MCF 10A (cell line): Measurements from ENCODE around the gene TRIM62. TPM values are rescaled to one million over a fixed set of nuclear protein-coding genes. Genes with fewer than 3 reads are reported as not detected.
"Not testable (repeated sequence)": the region's sequence is repeated elsewhere in the genome, so short reads cannot be mapped to it uniquely, and the experiment has no call there.

Experiments
- BruUV-seq: library from RNA; stranded (reverse); fragments of 400-500 nt; replicated peaks from 2 replicates; lab custom pipeline; 2021; lab: Mats Ljungman, UMichigan
- CTCF ChIA-PET: fragments of 300-600 bp; sonication (Branson Sonifier 250); formaldehyde crosslinking; extraction: SDS; loops from one replicate; lab custom pipeline; 2021; ENCODE audit warnings: antibody characterized with exemption, inconsistent platforms; lab: Yijun Ruan, JAX
- POLR2A ChIA-PET: fragments of 300-600, 350-650 bp; sonication (Branson Sonifier 250); formaldehyde crosslinking; extraction: SDS; loops from one replicate; lab custom pipeline; 2020; ENCODE audit warnings: antibody characterized with exemption, inconsistent platforms; lab: Yijun Ruan, JAX
- DNase-seq: peaks from one replicate; pipeline ENCODE4 v3.0.0-alpha.2; 2018; ENCODE audit not compliant: unreplicated experiment
- H3K27ac Mint-ChIP-seq: one replicate; pipeline ENCODE4 v1.8.0; 2022; ENCODE audit warnings: mild to moderate bottlenecking, low read depth, mixed read lengths; ENCODE audit not compliant: unreplicated experiment
- H3K27me3 Mint-ChIP-seq: one replicate; pipeline ENCODE4 v1.8.0; 2022; ENCODE audit warnings: mixed read lengths; ENCODE audit not compliant: insufficient read depth, unreplicated experiment
- H3K36me3 Mint-ChIP-seq: one replicate; pipeline ENCODE4 v1.8.0; 2022; ENCODE audit warnings: mild to moderate bottlenecking, moderate library complexity, mixed read lengths; ENCODE audit not compliant: insufficient read depth, unreplicated experiment
- H3K4me1 Mint-ChIP-seq: one replicate; pipeline ENCODE4 v1.8.0; 2022; ENCODE audit warnings: mixed read lengths; ENCODE audit not compliant: insufficient read depth, unreplicated experiment
- H3K4me3 Mint-ChIP-seq: one replicate; pipeline ENCODE4 v1.8.0; 2022; ENCODE audit warnings: mild to moderate bottlenecking, moderate library complexity, mixed read lengths; ENCODE audit not compliant: unreplicated experiment
- H3K9me3 Mint-ChIP-seq: one replicate; pipeline ENCODE4 v1.8.0; 2022; ENCODE audit warnings: mixed read lengths; ENCODE audit not compliant: unreplicated experiment
- intact Hi-C: fragments of 100-400 bp; cut with micrococcal nuclease; formaldehyde crosslinking; loops from 2 replicates; pipeline ENCODE4 v1.14.1; 2022
- total RNA-seq: library from RNA; stranded (reverse); gene quantifications from 2 replicates; pipeline ENCODE4 v1.2.3, GENCODE V29; 2022
- TF ChIP-seq, protein P1 (sequence below): fragments of 200-600 bp; IDR thresholded peaks from one replicate; pipeline ENCODE4 v1.8.0; 2022; ENCODE audit warnings: antibody characterized with exemption, mild to moderate bottlenecking; ENCODE audit not compliant: unreplicated experiment

TRIM62 gene
- total RNA-seq, 1 experiment from 2014 or later, result 2.4 TPM

DNA sequence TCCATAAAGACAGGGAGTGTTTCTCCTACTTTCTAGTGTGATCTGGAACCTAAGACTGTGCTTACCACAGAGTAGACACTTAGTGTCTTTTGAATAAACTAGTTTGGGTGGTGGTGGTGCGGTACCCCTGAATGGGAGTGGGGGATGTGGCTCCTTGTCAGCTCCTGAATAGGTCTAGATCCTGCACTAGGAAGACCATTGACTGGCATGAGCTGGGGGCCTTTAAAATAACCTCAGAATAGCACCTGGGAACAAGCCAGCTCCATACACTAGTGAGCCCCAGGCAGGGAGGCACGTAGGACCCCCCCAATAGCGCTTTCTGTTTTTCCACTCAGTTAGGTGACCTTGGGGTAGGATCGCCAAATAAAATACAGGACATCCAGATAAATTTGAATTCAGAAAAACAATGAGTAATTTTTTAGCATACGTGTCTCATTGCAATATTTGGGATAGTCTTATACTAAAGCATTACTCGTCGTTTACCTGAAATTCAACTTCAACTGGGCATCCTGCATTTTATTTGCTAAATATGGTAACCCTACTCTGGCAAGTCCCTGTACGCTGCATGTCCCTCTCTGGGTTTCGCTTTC lies 55.3 kb downstream of the TRIM62 start:
- POLR2A ChIA-PET, result interaction anchor here (0.6 to 1.9 kb wide), 12 partner anchors 11 to 363 kb away, joined by 3 to 13 read pairs (median 4); partner anchors contain the start of genes AZIN2 and TRIM62
- BruUV-seq, result TSS peak; percentile 82
- TF ChIP-seq, protein P1, sequence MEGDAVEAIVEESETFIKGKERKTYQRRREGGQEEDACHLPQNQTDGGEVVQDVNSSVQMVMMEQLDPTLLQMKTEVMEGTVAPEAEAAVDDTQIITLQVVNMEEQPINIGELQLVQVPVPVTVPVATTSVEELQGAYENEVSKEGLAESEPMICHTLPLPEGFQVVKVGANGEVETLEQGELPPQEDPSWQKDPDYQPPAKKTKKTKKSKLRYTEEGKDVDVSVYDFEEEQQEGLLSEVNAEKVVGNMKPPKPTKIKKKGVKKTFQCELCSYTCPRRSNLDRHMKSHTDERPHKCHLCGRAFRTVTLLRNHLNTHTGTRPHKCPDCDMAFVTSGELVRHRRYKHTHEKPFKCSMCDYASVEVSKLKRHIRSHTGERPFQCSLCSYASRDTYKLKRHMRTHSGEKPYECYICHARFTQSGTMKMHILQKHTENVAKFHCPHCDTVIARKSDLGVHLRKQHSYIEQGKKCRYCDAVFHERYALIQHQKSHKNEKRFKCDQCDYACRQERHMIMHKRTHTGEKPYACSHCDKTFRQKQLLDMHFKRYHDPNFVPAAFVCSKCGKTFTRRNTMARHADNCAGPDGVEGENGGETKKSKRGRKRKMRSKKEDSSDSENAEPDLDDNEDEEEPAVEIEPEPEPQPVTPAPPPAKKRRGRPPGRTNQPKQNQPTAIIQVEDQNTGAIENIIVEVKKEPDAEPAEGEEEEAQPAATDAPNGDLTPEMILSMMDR, result no peak
- Mint-ChIP-seq H3K27ac (peak overlapping the region; percentile 97), H3K4me1 (peaks cover 30% of the 10 kb centered on the region), H3K27me3 (no peaks in the 10 kb centered on the region), H3K9me3 (no peaks in the 10 kb centered on the region), H3K36me3 (peaks cover 11% of the 10 kb centered on the region), H3K4me3 (peak overlapping the region; percentile 95)
- intact Hi-C loops, result loop anchor here (5.0 kb wide), 1 partner anchor 56 kb away; the partner anchor contains the start of gene TRIM62
- CTCF ChIA-PET, result interaction anchor here (0.6 to 2.3 kb wide), 30 partner anchors 9 to 827 kb away, joined by 3 to 18 read pairs (median 4); partner anchors contain the start of genes AZIN2 and TRIM62
- DNase-seq, result no peak

DNA sequence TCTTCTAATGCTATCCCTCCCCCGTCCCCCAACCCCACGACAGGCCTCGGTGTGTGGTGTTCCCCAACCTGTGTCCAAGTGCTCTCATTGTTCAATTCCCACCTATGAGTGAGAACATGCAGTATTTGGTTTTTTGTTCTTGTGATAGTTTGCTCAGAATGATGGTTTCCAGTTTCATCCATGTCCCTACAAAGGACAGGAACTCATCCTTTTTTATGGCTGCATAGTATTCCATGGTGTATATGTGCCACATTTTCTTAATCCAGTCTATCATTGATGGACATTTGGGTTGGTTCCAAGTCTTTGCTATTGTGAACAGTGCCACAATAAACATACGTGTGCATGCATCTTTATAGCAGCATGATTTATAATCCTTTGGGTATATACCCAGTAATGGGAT lies 57.2 kb downstream of the TRIM62 start:
- H3K9me3 Mint-ChIP-seq, H3K27ac Mint-ChIP-seq, H3K27me3 Mint-ChIP-seq, DNase-seq, H3K4me3 Mint-ChIP-seq, BruUV-seq, POLR2A ChIA-PET: not testable (repeated sequence)
- intact Hi-C loops, result loop anchor here (5.0 kb wide), 1 partner anchor 58 kb away; the partner anchor contains the start of gene TRIM62
- CTCF ChIA-PET, result interaction anchor here (0.5 kb wide), 1 partner anchor 10 kb away, joined by 3 read pairs; no protein-coding TSS in a partner anchor
- Mint-ChIP-seq H3K36me3 (peaks cover 13% of the 10 kb centered on the region), H3K4me1 (peaks cover 19% of the 10 kb centered on the region)

DNA sequence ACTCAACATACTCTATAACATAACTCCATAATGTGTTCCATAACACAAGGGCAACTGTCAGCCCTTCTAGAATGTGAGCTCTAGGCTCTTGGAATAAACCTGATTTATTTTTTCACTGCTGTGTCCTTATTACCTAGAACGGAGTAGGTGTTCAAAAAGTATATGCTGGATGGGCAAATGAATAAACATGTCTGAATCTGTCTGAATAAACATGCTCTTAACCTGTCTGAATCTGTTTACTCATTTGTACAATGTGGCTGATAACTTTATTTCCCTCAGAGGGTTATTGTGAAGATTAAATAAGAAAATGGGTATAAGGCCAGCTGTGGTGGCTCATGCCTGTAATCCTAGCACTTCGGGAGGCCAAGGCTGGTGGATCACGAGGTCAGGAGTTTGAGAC lies 58.6 kb downstream of the TRIM62 start:
- TF ChIP-seq, protein P1, result no peak
- DNase-seq, result no peak
- Mint-ChIP-seq H3K36me3 (peaks cover 13% of the 10 kb centered on the region), H3K27me3 (no peaks in the 10 kb centered on the region), H3K27ac (no peak overlapping the region), H3K4me1 (peaks cover 6% of the 10 kb centered on the region), H3K4me3 (no peak overlapping the region), H3K9me3 (no peaks in the 10 kb centered on the region)
- POLR2A ChIA-PET, result no interaction called here
- CTCF ChIA-PET, result interaction anchor here (0.8 kb wide), 1 partner anchor 58 kb away, joined by 3 read pairs; the partner anchor contains the start of gene TRIM62
- intact Hi-C loops, result no loop called here
- BruUV-seq, result no TSS peak

DNA sequence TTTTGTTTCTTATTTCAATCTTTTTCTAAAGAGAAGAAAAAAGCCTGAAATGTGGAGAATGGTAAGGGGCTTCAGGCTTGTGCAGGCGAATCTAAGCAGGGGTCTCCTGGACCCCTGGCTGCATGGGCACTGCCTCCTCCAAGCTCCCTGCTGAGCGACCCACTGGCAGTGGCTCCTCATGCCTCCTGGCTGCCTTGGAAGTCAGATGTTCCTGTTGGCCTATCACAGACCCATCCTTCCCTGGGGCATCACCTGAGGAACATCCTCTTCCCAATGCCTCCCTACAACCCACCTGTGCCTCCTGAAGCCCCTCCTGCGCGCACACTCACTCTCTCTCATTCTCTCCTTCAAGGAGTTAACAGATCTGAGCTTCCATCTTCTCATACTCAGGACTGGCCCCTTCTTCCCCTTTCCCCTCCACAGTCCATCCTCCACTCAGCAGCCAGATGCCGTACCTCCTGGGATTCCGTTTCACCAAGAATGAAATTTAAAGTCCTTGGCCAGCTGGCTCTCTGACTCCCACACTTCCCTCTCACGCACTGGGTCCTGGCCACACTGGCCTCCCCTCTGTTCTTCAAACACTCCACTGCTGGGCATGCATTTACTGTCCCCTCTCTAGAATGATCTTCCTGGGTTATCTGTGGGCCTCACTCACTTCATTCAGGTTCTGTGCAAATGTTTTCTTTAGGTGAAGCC lies 59.2 kb downstream of the TRIM62 start:
- BruUV-seq, result no TSS peak
- intact Hi-C loops, result no loop called here
- CTCF ChIA-PET, result interaction anchor here (0.6 to 0.7 kb wide), 2 partner anchors 9 to 166 kb away, joined by 3 read pairs; no protein-coding TSS in a partner anchor
- Mint-ChIP-seq H3K9me3 (no peaks in the 10 kb centered on the region), H3K27ac (no peak overlapping the region), H3K27me3 (no peaks in the 10 kb centered on the region), H3K4me1 (peaks cover 6% of the 10 kb centered on the region), H3K4me3 (no peak overlapping the region), H3K36me3 (peaks cover 13% of the 10 kb centered on the region)
- DNase-seq, result no peak
- TF ChIP-seq, protein P1, result no peak
- POLR2A ChIA-PET, result no interaction called here
